NCI-H2029 treated with DMSO at 0.1 percent for 48 hours (cell line): Measurements from ENCODE around the gene ODAPH.
"Not testable (repeated sequence)": the region's sequence is repeated elsewhere in the genome, so short reads cannot be mapped to it uniquely, and the experiment has no call there.

Experiments used
- DNase-seq: peaks from one replicate; lab custom pipeline; 2025; lab: John Stamatoyannopoulos, UW

ODAPH gene

GRCh38 chr4:75555294-75556164 lies at the start of gene ODAPH:
Gene ODAPH (plus strand): TSS chr4:75556066. CDS start chr4:75556083, 17 bp downstream.
- no peak for DNase-seq

- not testable (repeated sequence) for DNase-seq
Measured at GRCh38 chr4:75509592-75509991, 46.3 kb upstream of the ODAPH start.

GRCh38 chr4:75511841-75512240 lies 44.0 kb upstream of the ODAPH start:
- DNase-seq = no peak

- DNase-seq = no peak
Measured at GRCh38 chr4:75512386-75513211, 43.3 kb upstream of the ODAPH start.

- DNase-seq = no peak
Measured at GRCh38 chr4:75513526-75514130, 42.2 kb upstream of the ODAPH start.

- DNase-seq = peak; percentile 87
Measured at GRCh38 chr4:75514131-75514948, 41.5 kb upstream of the ODAPH start, which contains the start of the genes RCHY1 and THAP6. Gene RCHY1 (minus strand): TSS chr4:75514403. CDS start chr4:75514286, 117 bp downstream. Gene THAP6 (plus strand): TSS chr4:75514473. CDS start chr4:75515453, 980 bp downstream.

GRCh38 chr4:75514949-75515612 lies 40.8 kb upstream of the ODAPH start:
- no peak for DNase-seq

- no peak for DNase-seq
Measured at GRCh38 chr4:75516144-75516543, 39.7 kb upstream of the ODAPH start.

- not testable (repeated sequence) for DNase-seq
Measured at GRCh38 chr4:75519452-75519851, 36.4 kb upstream of the ODAPH start.

- DNase-seq = no peak
Measured at GRCh38 chr4:75525086-75525485, 30.8 kb upstream of the ODAPH start.

GRCh38 chr4:75525910-75526309 lies 30.0 kb upstream of the ODAPH start:
- DNase-seq = no peak

GRCh38 chr4:75527482-75527881 lies 28.4 kb upstream of the ODAPH start:
- DNase-seq = no peak

- no peak for DNase-seq
Measured at GRCh38 chr4:75530556-75531322, 25.1 kb upstream of the ODAPH start.

- not testable (repeated sequence) for DNase-seq
Measured at GRCh38 chr4:75531536-75532143, 24.2 kb upstream of the ODAPH start.

- not testable (repeated sequence) for DNase-seq
Measured at GRCh38 chr4:75533339-75533887, 22.5 kb upstream of the ODAPH start.

GRCh38 chr4:75533926-75534325 lies 21.9 kb upstream of the ODAPH start:
- DNase-seq = not testable (repeated sequence)

- not testable (repeated sequence) for DNase-seq
Measured at GRCh38 chr4:75537308-75537707, 18.6 kb upstream of the ODAPH start.

- DNase-seq = no peak
Measured at GRCh38 chr4:75542824-75543223, 13.0 kb upstream of the ODAPH start.

GRCh38 chr4:75544220-75544619 lies 11.6 kb upstream of the ODAPH start:
- DNase-seq = not testable (repeated sequence)
